ENCODE data around the gene OR6J1.

GRCh38 chr14:22630486-22630885, 13.7 kb downstream of the OR6J1 start:
- TF ChIP-seq ZNF274 (IDR thresholded peaks at IDR 0.05; ENCODE audit: low read depth, low read length) = no peak
- no peak for TF ChIP-seq SUZ12 (IDR thresholded peaks at IDR 0.05; ENCODE audit: extremely low read depth, insufficient read depth, insufficient read length)
